Pancreas (tissue), 10 donors: Measurements from ENCODE around the gene ONECUT2. TPM values are rescaled to one million over a fixed set of nuclear protein-coding genes. Genes with fewer than 3 reads are reported as not detected.

Experiments
- ATAC-seq, 4 donors: fragments of 200-7000 bp; cut with Tn5 transposase; one replicate each; pipeline versions ENCODE4 v1.8.0 to v1.9.1; 2020; ENCODE audit warnings: mild to moderate bottlenecking in 4 of 4, moderate library complexity in 4 of 4
- DNase-seq, 6 donors: peaks; one replicate each; pipeline ENCODE4 v3.0.0-alpha.2; 2020
- FAIRE-seq: peaks from 2 replicates; lab custom pipeline; 2012; peaks lifted over from hg19 to GRCh38; lab: Jason Lieb, UNC
- H3K27ac ChIP-seq, 4 donors: fragments of 200-600 bp; sonication (generic); 1 replicate in 3 of 4; 2 replicates in 1 of 4; pipeline versions ENCODE4 v1.5.0 to v1.8.0; 2020
- H3K27me3 ChIP-seq, 4 donors: fragments of 200-600 bp; one replicate each; pipeline ENCODE4 v1.8.0; 2021
- H3K36me3 ChIP-seq, 3 donors: fragments of 200-600 bp; sonication (generic) in 1 of 3; one replicate each; pipeline versions ENCODE4 v1.5.0 to v1.8.0; 2020 to 2021
- H3K4me1 ChIP-seq, 3 donors: fragments of 200-600 bp; one replicate each; pipeline ENCODE4 v1.8.0; 2021
- H3K4me3 ChIP-seq, 4 donors: fragments of 200-600 bp; sonication (generic) in 2 of 4; one replicate each; pipeline versions ENCODE4 v1.5.0 to v1.8.0; 2020 to 2021
- H3K9me3 ChIP-seq, 4 donors: fragments of 200-600 bp; one replicate each; pipeline ENCODE4 v1.8.0; 2021
- WGBS, 2 donors: extraction: QIAGEN DNeasy Blood & Tissue Kit; methylation state at CpG; one replicate each; pipeline ENCODE4 v1.1.7; 2013; 5-methylcytosine and 5-hydroxymethylcytosine counted together
- intact Hi-C, 3 donors: fragments of 100-400 bp; cut with DNase I; formaldehyde crosslinking; loops; one replicate each; pipeline versions ENCODE4 v1.11.1 to v1.14.2; 2022
- polyA plus RNA-seq, 2 donors: library from polyadenylated mRNA; stranded (reverse); fragments of 200-250 nt; gene quantifications; one replicate each; pipeline ENCODE4 v1.2.3, GENCODE V29; 2013
- total RNA-seq, 6 donors: library from RNA; stranded (reverse); fragmentation: NEBNext Ultra II Directional in 4 of 6; extraction: Animal tissue kit (Norgen Biotek cat#: 25700) in 4 of 6; gene quantifications; one replicate each; pipeline versions ENCODE4 v1.2.1 to v1.2.4, GENCODE V29; 2021 to 2023
- TF ChIP-seq, protein P1 (sequence below), 4 donors: fragments of 200-600 bp; sonication (generic) in 3 of 4; IDR thresholded peaks; one replicate each; pipeline versions ENCODE4 v1.5.0 to v1.8.0; 2021; ENCODE audit warnings: antibody characterized with exemption in 4 of 4
- donor health status: healthy with polysubstance abuse.
- donor health status: DM: no; HTN: no; CAD: no; lungs with moderate emphysema.
- donor health status: DM: no; HTN: no; CAD: no.
- donor health status: control.
- donor health status: control.
- donor health status: Bipolar disorder and iron deficiency.
- donor health status: DM: yes; HTN: yes; CAD: no.
- donor health status: DM: no; HTN: no; CAD: no.
- donor health status: DM: no; HTN: no; CAD: no.
- donor health status: DM: yes; HTN: yes; CAD: no.

ONECUT2 gene
- total and polyA plus RNA-seq, 8 donors, result 1.4 to 9.7 (median 5.4) TPM

DNA sequence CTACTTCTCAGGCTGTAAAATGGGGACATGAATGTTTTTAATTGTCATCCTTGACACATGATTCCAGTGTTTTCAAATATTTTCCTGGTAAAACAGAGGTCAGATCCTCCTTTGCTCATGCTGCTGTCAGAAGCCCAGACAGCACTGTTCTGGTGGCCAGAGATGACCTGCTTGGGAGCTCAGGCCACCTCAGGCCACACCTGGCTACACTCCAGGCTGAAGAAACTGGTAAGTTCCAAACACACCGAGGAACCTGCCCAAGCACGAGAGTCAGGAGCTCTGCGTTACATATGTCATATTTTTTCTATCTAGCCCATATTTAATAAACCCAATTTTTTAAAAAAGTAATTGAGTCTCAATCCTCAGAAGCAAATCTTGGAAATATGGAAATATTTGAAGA lies 103.4 kb downstream of the ONECUT2 start:
- no peaks in the 10 kb centered on the region for H3K27me3 ChIP-seq
- TF ChIP-seq, protein P1, sequence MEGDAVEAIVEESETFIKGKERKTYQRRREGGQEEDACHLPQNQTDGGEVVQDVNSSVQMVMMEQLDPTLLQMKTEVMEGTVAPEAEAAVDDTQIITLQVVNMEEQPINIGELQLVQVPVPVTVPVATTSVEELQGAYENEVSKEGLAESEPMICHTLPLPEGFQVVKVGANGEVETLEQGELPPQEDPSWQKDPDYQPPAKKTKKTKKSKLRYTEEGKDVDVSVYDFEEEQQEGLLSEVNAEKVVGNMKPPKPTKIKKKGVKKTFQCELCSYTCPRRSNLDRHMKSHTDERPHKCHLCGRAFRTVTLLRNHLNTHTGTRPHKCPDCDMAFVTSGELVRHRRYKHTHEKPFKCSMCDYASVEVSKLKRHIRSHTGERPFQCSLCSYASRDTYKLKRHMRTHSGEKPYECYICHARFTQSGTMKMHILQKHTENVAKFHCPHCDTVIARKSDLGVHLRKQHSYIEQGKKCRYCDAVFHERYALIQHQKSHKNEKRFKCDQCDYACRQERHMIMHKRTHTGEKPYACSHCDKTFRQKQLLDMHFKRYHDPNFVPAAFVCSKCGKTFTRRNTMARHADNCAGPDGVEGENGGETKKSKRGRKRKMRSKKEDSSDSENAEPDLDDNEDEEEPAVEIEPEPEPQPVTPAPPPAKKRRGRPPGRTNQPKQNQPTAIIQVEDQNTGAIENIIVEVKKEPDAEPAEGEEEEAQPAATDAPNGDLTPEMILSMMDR (IDR thresholded peaks at IDR 0.05), result no peak
- no peak overlapping the region for H3K4me3 ChIP-seq
- WGBS, 2 donors, result 88 to 94% methylated on average over 3 of the region's 3 CpGs
- H3K36me3 ChIP-seq, result no peaks in the 10 kb centered on the region
- no peak for ATAC-seq
- intact Hi-C loops, result no loop called here
- no peak overlapping the region for H3K27ac ChIP-seq
- FAIRE-seq, result no peak
- DNase-seq, result no peak
- no peaks in the 10 kb centered on the region for H3K4me1 ChIP-seq
- H3K9me3 ChIP-seq, result no peaks in the 10 kb centered on the region

DNA sequence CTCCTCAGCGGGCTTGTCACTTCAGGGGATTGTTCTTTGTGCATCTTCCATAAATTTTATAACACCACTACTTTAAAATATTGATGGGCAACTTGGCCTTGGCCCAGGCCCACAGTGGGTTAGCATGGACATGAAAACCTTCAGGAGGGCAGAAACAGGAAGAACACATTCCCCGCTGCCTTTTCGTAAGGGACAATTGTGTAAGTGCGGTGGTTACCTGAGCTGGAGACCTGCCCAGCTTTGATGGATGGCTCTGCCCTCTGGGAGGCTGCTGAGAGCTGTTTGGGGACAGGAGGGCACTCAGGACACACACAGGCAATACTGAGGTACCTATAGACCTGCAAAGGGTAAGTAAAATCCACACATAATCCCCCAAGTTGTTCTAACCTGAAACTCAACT lies 104.5 kb downstream of the ONECUT2 start:
- Histone ChIP-seq H3K4me3 (no peak overlapping the region), H3K9me3 (no peaks in the 10 kb centered on the region), H3K36me3 (no peaks in the 10 kb centered on the region), H3K27me3 (no peaks in the 10 kb centered on the region), H3K4me1 (no peaks in the 10 kb centered on the region), H3K27ac (no peak overlapping the region)
- ATAC-seq (peak in 3 of 4 donors; percentile 38 to 66 (median 58)), FAIRE-seq (no peak), DNase-seq (peak in 2 of 6 donors; percentile 23 to 33)
- intact Hi-C loops, result no loop called here
- TF ChIP-seq, protein P1 (IDR thresholded peaks at IDR 0.05), result no peak
- WGBS, 2 donors, result 67 to 68% methylated on average over 4 of the region's 4 CpGs

Other genes with a start within 250 kb of the ONECUT2 start
- 10 to 100 TPM in 1 of 6 donors, 1 to 10 TPM in 4, under 1 TPM in 1; 0.87 to 17.3 (median 3.3) TPM for gene ST8SIA3, start 82.8 kb upstream of the ONECUT2 start, total RNA-seq
- gene ST8SIA3, start 82.8 kb upstream of the ONECUT2 start, polyA plus RNA-seq, result 10 to 100 TPM in 1 of 2 donors, 1 to 10 TPM in 1; 4.3 to 14.3 TPM
- 10 to 100 TPM in 3 of 6 donors, 1 to 10 TPM in 3; 7.5 to 14.6 (median 9.6) TPM for gene FECH, start 151.3 kb downstream of the ONECUT2 start, total RNA-seq
- gene FECH, start 151.3 kb downstream of the ONECUT2 start, polyA plus RNA-seq, result 1 to 10 TPM; 3.4 to 7.5 TPM
- gene NARS1, start 186.5 kb downstream of the ONECUT2 start, total RNA-seq, result 10 to 100 TPM; 27.8 to 62.9 (median 42.1) TPM
- 10 to 100 TPM; 28.9 to 46.7 TPM for gene NARS1, start 186.5 kb downstream of the ONECUT2 start, polyA plus RNA-seq